OCI-LY3 (cell line): Measurements from ENCODE around the gene DSE.

Experiments
- H2AFZ ChIP-seq: fragments of 200-600, 300-600 bp; shearing (Covaris generic); 2 replicates; pipeline ENCODE4 v1.6.0; 2014; ENCODE audit warnings: antibody characterized with exemption, low read depth, low read length
- H3K27ac ChIP-seq: fragments of 200-600, 300-600 bp; sonication (generic); 2 replicates; pipeline ENCODE4 v1.5.1; 2014; ENCODE audit warnings: mild to moderate bottlenecking, low read length, moderate library complexity, mixed read lengths
- H3K27me3 ChIP-seq: fragments of 200-600, 300-600 bp; sonication (generic); 2 replicates; pipeline ENCODE4 v1.6.1; 2014; ENCODE audit warnings: low read depth, low read length, mixed read lengths
- H3K36me3 ChIP-seq: fragments of 200-600, 300-600 bp; sonication (generic); replicated peaks from 2 replicates; pipeline ENCODE3; 2014; ENCODE audit warnings: low read depth, low read length, mixed read lengths
- H3K4me1 ChIP-seq: fragments of 300-600, 200-600 bp; sonication (generic); 2 replicates; pipeline ENCODE4 v1.6.1; 2014; ENCODE audit warnings: low read length, mixed read lengths
- H3K4me2 ChIP-seq: fragments of 200-600, 300-600 bp; sonication (generic); 2 replicates; pipeline ENCODE4 v1.6.1; 2014; ENCODE audit warnings: low read length, mixed read lengths
- H3K4me3 ChIP-seq: fragments of 300-600, 200-600 bp; sonication (generic); 2 replicates; pipeline ENCODE4 v1.5.1; 2014; ENCODE audit warnings: antibody characterized with exemption, mild to moderate bottlenecking, low read length, moderate library complexity
- H3K79me2 ChIP-seq: fragments of 300-600, 200-600 bp; shearing (Covaris generic); 2 replicates; pipeline ENCODE4 v1.6.1; 2014; ENCODE audit warnings: mild to moderate bottlenecking, low read length, mixed read lengths
- H3K9ac ChIP-seq: fragments of 300-600, 200-600 bp; shearing (Covaris generic); 2 replicates; pipeline ENCODE4 v1.6.0; 2014; ENCODE audit warnings: mild to moderate bottlenecking, low read length, moderate library complexity
- H3K9me3 ChIP-seq: fragments of 200-600, 300-600 bp; shearing (Covaris generic); 2 replicates; pipeline ENCODE4 v1.6.1; 2014; ENCODE audit warnings: low read length, mixed read lengths; ENCODE audit not compliant: insufficient read depth
- H4K20me1 ChIP-seq: fragments of 200-600, 300-600 bp; sonication (generic); 2 replicates; pipeline ENCODE4 v1.6.1; 2016; ENCODE audit warnings: low read length, mixed read lengths; ENCODE audit not compliant: insufficient read depth
- EZH2phosphoT487 ChIP-seq: fragments of 200-600 bp; shearing (Covaris generic); IDR thresholded peaks from 2 replicates; pipeline ENCODE4 v1.6.1; 2018; ENCODE audit warnings: antibody characterized with exemption, mixed run types, low read depth
- TF ChIP-seq, protein P1 (sequence below): fragments of 200-600, 300-600 bp; sonication (generic); IDR thresholded peaks from 2 replicates; pipeline ENCODE4 v1.5.1; 2014; ENCODE audit warnings: antibody characterized with exemption, low read length, low read depth

The DSE gene

GRCh38 chr6:116374586-116374985 lies 3.8 kb downstream of the DSE start:
- peaks cover 33% of the 10 kb centered on the region for H3K4me1 ChIP-seq

GRCh38 chr6:116375262-116375661 lies 4.5 kb downstream of the DSE start:
- no peak overlapping the region for H3K9ac ChIP-seq
- TF ChIP-seq, protein P1, sequence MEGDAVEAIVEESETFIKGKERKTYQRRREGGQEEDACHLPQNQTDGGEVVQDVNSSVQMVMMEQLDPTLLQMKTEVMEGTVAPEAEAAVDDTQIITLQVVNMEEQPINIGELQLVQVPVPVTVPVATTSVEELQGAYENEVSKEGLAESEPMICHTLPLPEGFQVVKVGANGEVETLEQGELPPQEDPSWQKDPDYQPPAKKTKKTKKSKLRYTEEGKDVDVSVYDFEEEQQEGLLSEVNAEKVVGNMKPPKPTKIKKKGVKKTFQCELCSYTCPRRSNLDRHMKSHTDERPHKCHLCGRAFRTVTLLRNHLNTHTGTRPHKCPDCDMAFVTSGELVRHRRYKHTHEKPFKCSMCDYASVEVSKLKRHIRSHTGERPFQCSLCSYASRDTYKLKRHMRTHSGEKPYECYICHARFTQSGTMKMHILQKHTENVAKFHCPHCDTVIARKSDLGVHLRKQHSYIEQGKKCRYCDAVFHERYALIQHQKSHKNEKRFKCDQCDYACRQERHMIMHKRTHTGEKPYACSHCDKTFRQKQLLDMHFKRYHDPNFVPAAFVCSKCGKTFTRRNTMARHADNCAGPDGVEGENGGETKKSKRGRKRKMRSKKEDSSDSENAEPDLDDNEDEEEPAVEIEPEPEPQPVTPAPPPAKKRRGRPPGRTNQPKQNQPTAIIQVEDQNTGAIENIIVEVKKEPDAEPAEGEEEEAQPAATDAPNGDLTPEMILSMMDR, result no peak
- TF ChIP-seq EZH2phosphoT487, result no peak
- H3K9me3 ChIP-seq, result no peaks in the 10 kb centered on the region
- H3K27ac ChIP-seq, result no peak overlapping the region
- H3K36me3 ChIP-seq, result peaks cover 41% of the 10 kb centered on the region
- peaks cover 30% of the 10 kb centered on the region for H3K4me1 ChIP-seq
- no peak overlapping the region for H3K4me2 ChIP-seq
- H3K27me3 ChIP-seq, result no peaks in the 10 kb centered on the region
- H3K79me2 ChIP-seq, result peaks cover 97% of the 10 kb centered on the region
- H3K4me3 ChIP-seq, result no peak overlapping the region
- H4K20me1 ChIP-seq, result peaks cover 67% of the 10 kb centered on the region
- H2AFZ ChIP-seq, result no peak overlapping the region

More at GRCh38 chr6:116374586-116374985, 3.8 kb downstream of the DSE start:
- Histone ChIP-seq H2AFZ (no peak overlapping the region), H3K9ac (no peak overlapping the region), H4K20me1 (peaks cover 60% of the 10 kb centered on the region), H3K9me3 (no peaks in the 10 kb centered on the region), H3K27ac (no peak overlapping the region), H3K79me2 (peaks cover 95% of the 10 kb centered on the region), H3K27me3 (no peaks in the 10 kb centered on the region), H3K4me2 (peak overlapping the region; percentile 28), H3K4me3 (no peak overlapping the region), H3K36me3 (peaks cover 41% of the 10 kb centered on the region)
- TF ChIP-seq, protein P1, result no peak
- no peak for TF ChIP-seq EZH2phosphoT487

DNA sequence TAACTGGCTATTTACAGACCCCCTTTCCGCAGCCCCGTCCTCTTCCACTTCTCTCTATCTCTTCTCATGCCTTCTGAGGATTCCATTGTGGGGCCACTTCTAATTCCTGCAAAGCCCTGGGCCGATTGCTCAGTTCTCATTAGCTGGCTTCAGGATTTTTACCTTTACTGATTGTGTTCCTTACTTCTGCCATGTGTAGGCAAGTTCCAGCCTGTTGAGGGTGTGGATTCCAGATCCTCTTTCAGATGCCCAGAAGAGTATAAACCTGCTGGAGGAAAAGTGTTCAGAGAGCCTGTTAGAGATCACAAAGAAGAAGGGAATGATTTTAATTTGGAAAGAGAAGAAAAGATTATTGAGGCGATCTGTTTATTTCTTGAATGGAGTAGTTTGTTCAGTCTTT lies 5.4 kb downstream of the DSE start:
- H3K4me3 ChIP-seq, result no peak overlapping the region
- no peaks in the 10 kb centered on the region for H3K27me3 ChIP-seq
- peaks cover 46% of the 10 kb centered on the region for H3K36me3 ChIP-seq
- peaks cover 99% of the 10 kb centered on the region for H3K79me2 ChIP-seq
- no peak overlapping the region for H3K9ac ChIP-seq
- peaks cover 74% of the 10 kb centered on the region for H4K20me1 ChIP-seq
- H3K4me2 ChIP-seq, result no peak overlapping the region
- TF ChIP-seq, protein P1, result no peak
- no peak for TF ChIP-seq EZH2phosphoT487
- peaks cover 30% of the 10 kb centered on the region for H3K4me1 ChIP-seq
- no peak overlapping the region for H2AFZ ChIP-seq
- no peaks in the 10 kb centered on the region for H3K9me3 ChIP-seq
- H3K27ac ChIP-seq, result no peak overlapping the region

DNA sequence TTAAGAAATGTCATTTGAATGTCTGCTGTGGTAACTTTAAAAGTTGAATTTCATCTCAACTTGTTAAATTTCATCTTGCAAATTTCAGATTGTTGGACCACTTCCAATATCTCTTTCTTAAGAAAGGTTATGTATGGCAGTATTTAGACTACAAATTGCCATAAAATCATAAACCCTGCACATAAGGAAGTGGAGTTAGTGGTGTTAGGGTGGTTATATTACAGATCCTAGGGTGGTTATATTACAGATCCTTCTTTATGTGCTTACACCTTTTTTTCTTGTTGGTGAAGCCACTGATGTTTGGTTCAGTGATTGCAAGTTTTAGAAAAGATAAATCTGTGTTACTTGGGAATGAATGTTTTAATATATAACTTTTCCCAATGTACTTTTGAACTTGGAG lies 9.0 kb downstream of the DSE start:
- Histone ChIP-seq H3K79me2 (peaks cover 96% of the 10 kb centered on the region), H2AFZ (no peak overlapping the region), H3K4me1 (peaks cover 3% of the 10 kb centered on the region), H3K36me3 (peaks cover 32% of the 10 kb centered on the region), H4K20me1 (peaks cover 83% of the 10 kb centered on the region), H3K27me3 (no peaks in the 10 kb centered on the region), H3K27ac (no peak overlapping the region), H3K4me3 (no peak overlapping the region), H3K9ac (no peak overlapping the region), H3K4me2 (no peak overlapping the region), H3K9me3 (no peaks in the 10 kb centered on the region)
- no peak for TF ChIP-seq EZH2phosphoT487
- TF ChIP-seq, protein P1, result no peak
